GM19328 (cell line): ENCODE data around the gene CNTNAP2.
"Not testable (repeated sequence)": the region's sequence is repeated elsewhere in the genome, so short reads cannot be mapped to it uniquely, and the experiment has no call there.

ENCODE experiments used
- ATAC-seq: cut with Tn5 transposase; IDR thresholded peaks from one replicate; pipeline ENCODE4 v1.9.1; 2021; ENCODE audit warnings: mild to moderate bottlenecking, moderate library complexity; ENCODE audit not compliant: unreplicated experiment

Gene CNTNAP2

GRCh38 chr7:147674705-147675104 is 1558.1 kb downstream of the CNTNAP2 start:
- no peak for ATAC-seq

GRCh38 chr7:147678943-147679342 is 1562.3 kb downstream of the CNTNAP2 start:
- no peak for ATAC-seq

GRCh38 chr7:147681530-147681929 is 1564.9 kb downstream of the CNTNAP2 start:
- ATAC-seq, result no peak

GRCh38 chr7:147700702-147701101 is 1584.1 kb downstream of the CNTNAP2 start:
- no peak for ATAC-seq

- no peak for ATAC-seq
Observed at GRCh38 chr7:147707926-147708325, 1591.3 kb downstream of the CNTNAP2 start.

GRCh38 chr7:147708871-147709270 is 1592.3 kb downstream of the CNTNAP2 start:
- ATAC-seq, result no peak

GRCh38 chr7:147711447-147711846 is 1594.8 kb downstream of the CNTNAP2 start:
- ATAC-seq, result no peak

- no peak for ATAC-seq
Observed at GRCh38 chr7:147721962-147722830, 1605.6 kb downstream of the CNTNAP2 start.

- ATAC-seq, result no peak
Observed at GRCh38 chr7:147723536-147723935, 1606.9 kb downstream of the CNTNAP2 start.

GRCh38 chr7:147731311-147731710 is 1614.7 kb downstream of the CNTNAP2 start:
- ATAC-seq, result no peak

GRCh38 chr7:147737559-147738214 is 1621.1 kb downstream of the CNTNAP2 start:
- not testable (repeated sequence) for ATAC-seq

GRCh38 chr7:147742301-147742700 is 1625.7 kb downstream of the CNTNAP2 start:
- no peak for ATAC-seq

GRCh38 chr7:147756300-147756699 is 1639.7 kb downstream of the CNTNAP2 start:
- ATAC-seq, result no peak

- ATAC-seq, result no peak
Observed at GRCh38 chr7:147759327-147759943, 1642.8 kb downstream of the CNTNAP2 start.

GRCh38 chr7:147765301-147765700 is 1648.7 kb downstream of the CNTNAP2 start:
- no peak for ATAC-seq

- ATAC-seq, result no peak
Observed at GRCh38 chr7:147771344-147771743, 1654.7 kb downstream of the CNTNAP2 start.

GRCh38 chr7:147774461-147774860 is 1657.9 kb downstream of the CNTNAP2 start:
- no peak for ATAC-seq

- ATAC-seq, result no peak
Observed at GRCh38 chr7:147775516-147776284, 1659.1 kb downstream of the CNTNAP2 start.

GRCh38 chr7:147777309-147777708 is 1660.7 kb downstream of the CNTNAP2 start:
- no peak for ATAC-seq

- no peak for ATAC-seq
Observed at GRCh38 chr7:147779949-147780348, 1663.3 kb downstream of the CNTNAP2 start.

GRCh38 chr7:147796581-147796980 is 1680.0 kb downstream of the CNTNAP2 start:
- no peak for ATAC-seq
